Heart right ventricle (tissue), 16 donors: ENCODE measurements around the gene INSL4. TPM values are rescaled to one million over a fixed set of nuclear protein-coding genes. Genes with fewer than 3 reads are reported as not detected.

Source experiments
- ATAC-seq, 8 donors: fragments of 200-7000 bp; cut with Tn5 transposase; one replicate each; pipeline ENCODE4 v1.9.1; 2020; ENCODE audit warnings: mild to moderate bottlenecking in 8 of 8, moderate library complexity in 8 of 8, moderate number of reproducible peaks in 1 of 8
- DNase-seq, 2 donors: peaks; one replicate each; pipeline ENCODE4 v3.0.0-alpha.2; 2020
- H3K27ac ChIP-seq, 10 donors: fragments of 200-600 bp; sonication (generic) in 2 of 10; one replicate each; pipeline versions ENCODE4 v1.5.0 to v1.8.0; 2020 to 2022; ENCODE audit warnings: mild to moderate bottlenecking in 3 of 10
- H3K27me3 ChIP-seq, 7 donors: fragments of 200-600 bp; one replicate each; pipeline ENCODE4 v1.8.0; 2021 to 2022; ENCODE audit warnings: mild to moderate bottlenecking in 2 of 7
- H3K36me3 ChIP-seq, 9 donors: fragments of 200-600 bp; sonication (generic) in 1 of 9; one replicate each; pipeline versions ENCODE4 v1.5.0 to v1.8.0; 2020 to 2022; ENCODE audit warnings: mild to moderate bottlenecking in 2 of 9
- H3K4me1 ChIP-seq, 9 donors: fragments of 200-600 bp; sonication (generic) in 1 of 9; one replicate each; pipeline versions ENCODE4 v1.5.0 to v1.8.0; 2020 to 2022; ENCODE audit warnings: mild to moderate bottlenecking in 4 of 9
- H3K4me3 ChIP-seq, 10 donors: fragments of 200-600 bp; sonication (generic) in 2 of 10; one replicate each; pipeline versions ENCODE4 v1.5.0 to v1.8.0; 2020 to 2022; ENCODE audit warnings: mild to moderate bottlenecking in 7 of 10, moderate library complexity in 2 of 10
- H3K9me3 ChIP-seq, 11 donors: fragments of 200-600 bp in 10 of 11; sonication (generic) in 2 of 11; one replicate each; pipeline versions ENCODE4 v1.5.0 to v1.8.0; 2013 to 2022; ENCODE audit warnings: mild to moderate bottlenecking in 2 of 11, control low read depth in 1 of 11, moderate library complexity in 1 of 11
- WGBS, 2 donors: extraction: QIAGEN DNeasy Blood & Tissue Kit; methylation state at CpG; one replicate each; pipeline ENCODE4 v1.1.7; 2013; ENCODE audit warnings: inconsistent platforms in 1 of 2; 5-methylcytosine and 5-hydroxymethylcytosine counted together
- intact Hi-C, 10 donors: fragments of 100-400 bp; cut with DNase I; formaldehyde crosslinking; loops; one replicate each; pipeline versions ENCODE4 v1.11.1 to v1.14.2; 2022
- long read RNA-seq, 3 donors: library from polyadenylated mRNA; unstranded; transcript quantifications; one replicate each; pipeline ENCODE4 v2.0.0, GENCODE V29; 2020 to 2021
- polyA plus RNA-seq, 2 donors: library from polyadenylated mRNA; stranded (reverse); fragments of 200-250 nt; gene quantifications; one replicate each; pipeline ENCODE4 v1.2.3, GENCODE V29; 2013
- total RNA-seq, 10 donors: library from RNA; stranded (reverse); fragmentation: NEBNext Ultra II Directional in 3 of 10; extraction: Animal tissue kit (Norgen Biotek cat#: 25700) in 3 of 10; gene quantifications; one replicate each; pipeline versions ENCODE4 v1.2.1 to v1.2.4, GENCODE V29; 2021 to 2023
- TF ChIP-seq, protein P1 (sequence below), 9 donors: fragments of 200-600 bp; sonication (generic) in 2 of 9; IDR thresholded peaks; one replicate each; pipeline versions ENCODE4 v1.5.0 to v1.8.0; 2021 to 2022; ENCODE audit warnings: antibody characterized with exemption in 9 of 9, mild to moderate bottlenecking in 5 of 9, moderate library complexity in 1 of 9
- donor health status: Arrhythmogenic right ventricular cardiomyopathy.
- donor health status: ischemic (EF 13 %, LVEDD 7.1; RV severe dilation, severe dysfunction).
- donor health status: healthy with polysubstance abuse.
- donor health status: DM: no; HTN: yes; CAD: no.
- donor health status: DM: no; HTN: no; CAD: no.
- donor health status: ischemic (EF 25% LVEDD 6.9; RV normal size, moderate dysfunction).
- donor health status: ischemic (EF 25% LVEDD 5.7; RV mildly dilated, moderate dysfunction).
- donor health status: healthy.
- donor health status: DM: yes; HTN: yes; CAD: no.
- donor health status: Ischemic cardiomyopathy.
- donor health status: ischemic (EF 35%, LVEDD 5.7; RV mildly dilated, moderate dysfunction).
- donor health status: nonischemic (EF 11% LVEDD 7.7; RV severe dilation, severe dysfunction).
- donor health status: DM: yes; HTN: yes; CAD: no.
- donor health status: PGD.
- donor health status: ischemic (EF 29% LVEDD 5.4; RV normal size, mild dysfunction).
- donor health status: nonischemic (EF 23%, LVEDD 6.1; RV moderate dilation, normal function).

INSL4 gene
- not detected for total RNA-seq
- not detected for polyA plus RNA-seq
- long read RNA-seq, donor 1 = 0 reads
- long read RNA-seq, donor 2 = 0 reads
- long read RNA-seq, donor 3 = 0 reads

DNA sequence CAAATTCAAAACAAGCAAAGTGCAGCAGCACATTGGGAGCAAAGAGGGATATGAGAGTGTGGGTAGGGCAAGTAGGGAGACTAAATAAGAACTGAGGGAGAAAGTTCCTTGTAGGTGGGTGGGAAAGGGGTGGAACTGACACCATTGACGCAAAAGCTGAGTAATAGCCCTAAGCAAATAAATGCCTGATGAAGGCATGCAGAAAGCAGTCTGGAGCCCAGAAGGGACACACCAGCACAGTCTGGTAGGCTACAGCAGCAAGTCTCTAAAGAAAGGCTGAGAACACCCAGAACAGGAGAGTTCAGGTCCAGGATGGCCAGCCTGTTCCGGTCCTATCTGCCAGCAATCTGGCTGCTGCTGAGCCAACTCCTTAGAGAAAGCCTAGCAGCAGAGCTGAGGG, at the start of gene INSL4:
TSS of gene INSL4 (plus strand) at position 208 of the 400 bp plus-strand sequence. CDS start at position 313, 105 bp downstream.
- WGBS, 2 donors = 91 to 93% methylated on average over 2 of the region's 2 CpGs
- Histone ChIP-seq H3K4me3 (no peak within 1 kb of the TSS), H3K36me3 (no peaks in the 10 kb centered on the region), H3K27me3 (peaks cover 0 to 7% (median 0%) of the 10 kb centered on the region in 7 donors), H3K4me1 (no peaks in the 10 kb centered on the region), H3K9me3 (peaks cover 0 to 7% (median 0%) of the 10 kb centered on the region in 11 donors), H3K27ac (no peak within 1 kb of the TSS)
- DNase-seq (no peak), ATAC-seq (no peak)
- intact Hi-C loops = no loop called here
- TF ChIP-seq, protein P1, sequence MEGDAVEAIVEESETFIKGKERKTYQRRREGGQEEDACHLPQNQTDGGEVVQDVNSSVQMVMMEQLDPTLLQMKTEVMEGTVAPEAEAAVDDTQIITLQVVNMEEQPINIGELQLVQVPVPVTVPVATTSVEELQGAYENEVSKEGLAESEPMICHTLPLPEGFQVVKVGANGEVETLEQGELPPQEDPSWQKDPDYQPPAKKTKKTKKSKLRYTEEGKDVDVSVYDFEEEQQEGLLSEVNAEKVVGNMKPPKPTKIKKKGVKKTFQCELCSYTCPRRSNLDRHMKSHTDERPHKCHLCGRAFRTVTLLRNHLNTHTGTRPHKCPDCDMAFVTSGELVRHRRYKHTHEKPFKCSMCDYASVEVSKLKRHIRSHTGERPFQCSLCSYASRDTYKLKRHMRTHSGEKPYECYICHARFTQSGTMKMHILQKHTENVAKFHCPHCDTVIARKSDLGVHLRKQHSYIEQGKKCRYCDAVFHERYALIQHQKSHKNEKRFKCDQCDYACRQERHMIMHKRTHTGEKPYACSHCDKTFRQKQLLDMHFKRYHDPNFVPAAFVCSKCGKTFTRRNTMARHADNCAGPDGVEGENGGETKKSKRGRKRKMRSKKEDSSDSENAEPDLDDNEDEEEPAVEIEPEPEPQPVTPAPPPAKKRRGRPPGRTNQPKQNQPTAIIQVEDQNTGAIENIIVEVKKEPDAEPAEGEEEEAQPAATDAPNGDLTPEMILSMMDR (IDR thresholded peaks at IDR 0.05) = no peak

DNA sequence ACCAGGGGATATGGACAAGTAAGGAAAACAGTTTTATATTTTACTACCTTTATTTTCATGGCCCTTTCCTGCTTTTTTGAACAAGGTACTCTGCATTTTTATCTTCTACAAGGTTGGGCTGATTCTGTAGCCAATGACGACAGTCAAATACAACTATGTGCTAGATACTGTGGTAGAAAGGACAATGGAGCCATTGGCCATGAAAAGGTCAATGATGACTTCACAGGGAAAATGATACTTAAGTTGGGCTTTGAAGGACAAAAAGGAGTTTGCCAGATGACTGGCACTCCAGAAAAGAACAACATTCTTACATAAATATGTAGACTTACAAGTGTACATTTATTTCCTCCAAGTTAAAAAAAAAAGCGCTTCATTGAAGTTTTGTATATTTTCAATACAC, 46.4 kb upstream of the INSL4 start:
- DNase-seq = no peak
- Histone ChIP-seq H3K4me3 (no peak overlapping the region), H3K27ac (no peak overlapping the region), H3K9me3 (peaks cover 0 to 12% (median under 1%) of the 10 kb centered on the region in 11 donors), H3K36me3 (no peaks in the 10 kb centered on the region), H3K27me3 (peaks cover 0 to 17% (median 0%) of the 10 kb centered on the region in 7 donors), H3K4me1 (no peaks in the 10 kb centered on the region)
- TF ChIP-seq, protein P1 (IDR thresholded peaks at IDR 0.05) = no peak
- intact Hi-C loops = loop anchor here in 9 of 10 donors (5.0 to 10.0 kb wide), 9 partner anchors 240 to 423 kb away; no protein-coding TSS in a partner anchor
- 91 to 92% methylated on average over 2 of the region's 2 CpGs for WGBS, 2 donors
- no peak for ATAC-seq

DNA sequence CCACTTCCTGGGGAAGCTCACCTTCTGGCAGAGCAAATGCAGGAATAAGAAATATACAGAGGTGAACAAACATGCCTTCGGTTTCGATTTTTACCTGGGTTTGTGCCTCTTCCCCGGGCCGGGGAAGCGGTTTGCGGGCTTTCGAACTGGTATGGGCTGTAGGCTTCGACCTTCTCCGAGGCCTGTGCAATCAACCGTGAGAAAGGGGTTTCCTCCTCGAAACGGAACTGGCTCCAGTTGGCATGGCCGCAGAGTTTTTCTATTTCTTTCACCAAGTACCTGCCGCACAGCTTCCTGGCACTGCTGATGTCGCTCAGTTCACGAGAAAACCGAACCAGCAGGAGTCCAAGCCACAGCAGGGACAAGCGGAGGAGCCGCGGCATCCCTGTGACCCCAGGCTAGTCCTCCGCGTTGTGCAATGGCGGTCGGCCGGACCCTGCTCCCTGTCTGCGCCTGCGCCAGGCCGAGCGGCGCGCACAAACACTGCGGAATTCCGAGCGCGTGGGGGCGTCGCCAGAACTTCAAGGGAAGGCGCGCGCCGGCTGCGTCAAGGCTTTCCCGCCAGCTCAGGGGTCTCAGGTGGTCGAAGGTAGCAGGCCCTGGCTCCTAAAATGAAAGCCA, 45.9 kb upstream of the INSL4 start, which contains the start of gene INSL6:
TSS of gene INSL6 (minus strand) at position 420 of the 621 bp plus-strand sequence. CDS start at position 383, 37 bp downstream.
- WGBS, 2 donors = 90% methylated on average over 44 of the region's 44 CpGs
- H3K27me3 ChIP-seq = peaks cover 0 to 17% (median 0%) of the 10 kb centered on the region in 7 donors
- H3K9me3 ChIP-seq = peaks cover 0 to 7% (median 0%) of the 10 kb centered on the region in 11 donors
- intact Hi-C loops = loop anchor here in 9 of 10 donors (5.0 to 10.0 kb wide), 9 partner anchors 239 to 422 kb away; no protein-coding TSS in a partner anchor
- H3K27ac ChIP-seq = no peak within 1 kb of the TSS
- no peaks in the 10 kb centered on the region for H3K36me3 ChIP-seq
- TF ChIP-seq, protein P1 (IDR thresholded peaks at IDR 0.05) = no peak
- H3K4me1 ChIP-seq = no peaks in the 10 kb centered on the region
- DNase-seq = no peak
- no peak within 1 kb of the TSS for H3K4me3 ChIP-seq
- ATAC-seq = no peak

DNA sequence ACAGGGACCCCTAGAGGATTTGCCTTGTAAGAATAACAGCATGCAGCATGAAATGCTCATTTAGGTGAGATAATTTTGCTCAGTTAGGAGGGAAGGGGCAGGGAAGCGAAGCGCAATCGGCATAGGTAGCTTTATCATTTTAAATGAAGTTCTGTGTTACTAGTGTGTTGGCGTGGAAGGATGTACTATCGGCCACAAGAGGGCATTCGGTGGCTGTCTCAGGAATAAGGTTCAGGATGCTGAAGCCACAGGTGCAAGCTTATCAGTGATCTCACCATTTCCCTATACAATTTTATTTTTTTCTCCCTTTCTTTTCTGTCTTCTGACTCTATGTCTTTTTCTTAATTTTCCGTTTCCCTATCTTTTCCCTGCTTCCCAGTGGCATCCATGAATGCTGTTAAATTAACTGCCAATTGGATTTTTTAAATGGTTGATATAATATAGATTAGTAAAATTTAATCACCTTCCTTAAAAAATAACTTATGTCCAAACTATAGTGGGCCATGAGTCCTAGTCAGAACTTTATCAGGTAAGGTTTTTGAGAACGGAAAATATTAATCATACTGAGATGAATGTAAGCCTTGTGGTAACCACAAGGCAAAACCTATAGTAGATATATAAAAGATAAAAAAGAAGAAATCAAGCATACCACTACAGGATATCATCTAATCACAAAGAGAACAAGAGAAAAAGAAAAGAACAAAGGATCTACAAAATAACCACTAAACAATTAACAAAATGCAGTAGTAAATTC, 44.6 kb upstream of the INSL4 start:
- peak in 6 of 8 donors; percentile 53 to 80 (median 72) for ATAC-seq
- H3K27me3 ChIP-seq = peaks cover 0 to 17% (median 0%) of the 10 kb centered on the region in 7 donors
- H3K4me1 ChIP-seq = no peaks in the 10 kb centered on the region
- no peaks in the 10 kb centered on the region for H3K36me3 ChIP-seq
- intact Hi-C loops = loop anchor here (1.0 to 10.0 kb wide), 12 partner anchors 238 to 421 kb away; no protein-coding TSS in a partner anchor
- H3K4me3 ChIP-seq = no peak overlapping the region
- 27% methylated on average over 8 of the region's 8 CpGs for WGBS, 2 donors
- peak in 1 of 2 donors; percentile 29 for DNase-seq
- no peak overlapping the region for H3K27ac ChIP-seq
- TF ChIP-seq, protein P1 (IDR thresholded peaks at IDR 0.05) = peak; percentile 35 to 78 (median 71)
- H3K9me3 ChIP-seq = no peaks in the 10 kb centered on the region
